ENCODE data around the gene SGK1.

The SGK1 gene

GRCh38 chr6:134170844-134171243 is 147.1 kb downstream of the SGK1 start:
- DNase-seq (ENCODE audit: insufficient read length, low spot score) (no peak), FAIRE-seq (no peak)

GRCh38 chr6:134169871-134170486 is 147.9 kb downstream of the SGK1 start:
- TF ChIP-seq POLR2A (IDR thresholded peaks at IDR 0.05; ENCODE audit: low read depth, low read length) = no peak
- DNase-seq (ENCODE audit: insufficient read length, low spot score) (no peak), FAIRE-seq (no peak)

More at GRCh38 chr6:134170844-134171243, 147.1 kb downstream of the SGK1 start:
- no peak for TF ChIP-seq POLR2A (IDR thresholded peaks at IDR 0.05; ENCODE audit: low read depth, low read length)

- no peak for TF ChIP-seq POLR2A (IDR thresholded peaks at IDR 0.05; ENCODE audit: low read depth, low read length)
- FAIRE-seq = no peak
- no peak for DNase-seq (ENCODE audit: insufficient read length, low spot score)
Measured at GRCh38 chr6:134168590-134169208, 149.2 kb downstream of the SGK1 start.

GRCh38 chr6:134166511-134167261 is 151.2 kb downstream of the SGK1 start:
- FAIRE-seq (no peak), DNase-seq (ENCODE audit: insufficient read length, low spot score) (no peak)
- no peak for TF ChIP-seq POLR2A (IDR thresholded peaks at IDR 0.05; ENCODE audit: low read depth, low read length)

- FAIRE-seq = no peak
- DNase-seq (ENCODE audit: insufficient read length, low spot score) = no peak
Measured at GRCh38 chr6:134165561-134166201, 152.2 kb downstream of the SGK1 start.

GRCh38 chr6:134164300-134164699 is 153.6 kb downstream of the SGK1 start:
- no peak for FAIRE-seq

More at GRCh38 chr6:134165561-134166201, 152.2 kb downstream of the SGK1 start:
- TF ChIP-seq POLR2A (IDR thresholded peaks at IDR 0.05; ENCODE audit: low read depth, low read length) = no peak

GRCh38 chr6:134162932-134163331 is 155.0 kb downstream of the SGK1 start:
- FAIRE-seq = no peak
- TF ChIP-seq POLR2A (IDR thresholded peaks at IDR 0.05; ENCODE audit: low read depth, low read length) = no peak
- no peak for DNase-seq (ENCODE audit: insufficient read length, low spot score)

More at GRCh38 chr6:134164300-134164699, 153.6 kb downstream of the SGK1 start:
- DNase-seq (ENCODE audit: insufficient read length, low spot score) = no peak
- TF ChIP-seq POLR2A (IDR thresholded peaks at IDR 0.05; ENCODE audit: low read depth, low read length) = no peak

GRCh38 chr6:134161041-134161440 is 156.9 kb downstream of the SGK1 start:
- FAIRE-seq = no peak

GRCh38 chr6:134152767-134153485 is 165.0 kb downstream of the SGK1 start:
- no peak for FAIRE-seq
- no peak for DNase-seq (ENCODE audit: insufficient read length, low spot score)
- no peak for TF ChIP-seq POLR2A (IDR thresholded peaks at IDR 0.05; ENCODE audit: low read depth, low read length)

More at GRCh38 chr6:134161041-134161440, 156.9 kb downstream of the SGK1 start:
- no peak for DNase-seq (ENCODE audit: insufficient read length, low spot score)
- TF ChIP-seq POLR2A (IDR thresholded peaks at IDR 0.05; ENCODE audit: low read depth, low read length) = no peak

GRCh38 chr6:134148566-134148965 is 169.3 kb downstream of the SGK1 start:
- TF ChIP-seq POLR2A (IDR thresholded peaks at IDR 0.05; ENCODE audit: low read depth, low read length) = no peak
- DNase-seq (ENCODE audit: insufficient read length, low spot score) (no peak), FAIRE-seq (no peak)

GRCh38 chr6:134147034-134147533 is 170.8 kb downstream of the SGK1 start:
- DNase-seq (ENCODE audit: insufficient read length, low spot score) (no peak), FAIRE-seq (no peak)
- no peak for TF ChIP-seq POLR2A (IDR thresholded peaks at IDR 0.05; ENCODE audit: low read depth, low read length)

GRCh38 chr6:134146268-134147033 is 171.5 kb downstream of the SGK1 start:
- no peak for DNase-seq (ENCODE audit: insufficient read length, low spot score)
- TF ChIP-seq POLR2A (IDR thresholded peaks at IDR 0.05; ENCODE audit: low read depth, low read length) = no peak
- FAIRE-seq = no peak

GRCh38 chr6:134145786-134146185 is 172.1 kb downstream of the SGK1 start:
- FAIRE-seq = no peak
- DNase-seq (ENCODE audit: insufficient read length, low spot score) = no peak
- TF ChIP-seq POLR2A (IDR thresholded peaks at IDR 0.05; ENCODE audit: low read depth, low read length) = no peak

Data from H54 (cell line).